Fibroblast of mammary gland (primary cell): ENCODE data around the gene MROH7.

Source experiments
- DNase-seq: peaks from one replicate; pipeline ENCODE4 v3.0.0-alpha.2; 2010; ENCODE audit warnings: low read depth
- H3K4me3 ChIP-seq: 2 replicates; pipeline ENCODE4 v1.5.1; 2011; ENCODE audit warnings: low read depth, mild to moderate bottlenecking, low read length, moderate library complexity; ENCODE audit not compliant: control insufficient read depth
- TF ChIP-seq, protein P1 (sequence below): conservative IDR thresholded peaks from 2 replicates; pipeline ENCODE4 v1.5.1; 2011; ENCODE audit warnings: low read depth, low read length, inconsistent platforms; ENCODE audit not compliant: control insufficient read depth, insufficient read depth

The MROH7 gene

DNA sequence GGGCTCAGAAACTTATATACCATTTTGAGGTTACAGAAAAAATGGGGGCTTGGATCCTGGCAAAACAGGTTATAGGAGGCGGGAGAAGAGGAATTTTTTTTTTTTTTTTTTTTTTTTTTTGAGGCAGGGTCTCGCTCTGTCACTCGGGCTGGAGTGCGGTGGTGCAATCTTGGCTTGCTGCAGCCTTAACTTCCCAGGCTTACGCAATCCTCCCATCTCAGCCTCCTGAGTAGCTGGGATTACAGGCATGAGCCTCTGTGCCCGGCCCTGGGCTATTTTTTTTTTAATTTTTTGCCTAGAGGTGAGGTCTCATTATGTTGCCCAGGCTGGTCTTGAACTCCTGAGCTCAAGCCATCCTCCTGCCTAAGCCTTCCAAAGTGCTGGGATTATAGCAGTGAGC lies 24.7 kb downstream of the MROH7 start:
- TF ChIP-seq, protein P1, sequence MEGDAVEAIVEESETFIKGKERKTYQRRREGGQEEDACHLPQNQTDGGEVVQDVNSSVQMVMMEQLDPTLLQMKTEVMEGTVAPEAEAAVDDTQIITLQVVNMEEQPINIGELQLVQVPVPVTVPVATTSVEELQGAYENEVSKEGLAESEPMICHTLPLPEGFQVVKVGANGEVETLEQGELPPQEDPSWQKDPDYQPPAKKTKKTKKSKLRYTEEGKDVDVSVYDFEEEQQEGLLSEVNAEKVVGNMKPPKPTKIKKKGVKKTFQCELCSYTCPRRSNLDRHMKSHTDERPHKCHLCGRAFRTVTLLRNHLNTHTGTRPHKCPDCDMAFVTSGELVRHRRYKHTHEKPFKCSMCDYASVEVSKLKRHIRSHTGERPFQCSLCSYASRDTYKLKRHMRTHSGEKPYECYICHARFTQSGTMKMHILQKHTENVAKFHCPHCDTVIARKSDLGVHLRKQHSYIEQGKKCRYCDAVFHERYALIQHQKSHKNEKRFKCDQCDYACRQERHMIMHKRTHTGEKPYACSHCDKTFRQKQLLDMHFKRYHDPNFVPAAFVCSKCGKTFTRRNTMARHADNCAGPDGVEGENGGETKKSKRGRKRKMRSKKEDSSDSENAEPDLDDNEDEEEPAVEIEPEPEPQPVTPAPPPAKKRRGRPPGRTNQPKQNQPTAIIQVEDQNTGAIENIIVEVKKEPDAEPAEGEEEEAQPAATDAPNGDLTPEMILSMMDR, result no peak
- DNase-seq, result no peak

GRCh38 chr1:54667797-54668196 lies 26.2 kb downstream of the MROH7 start:
- TF ChIP-seq, protein P1, result no peak
- DNase-seq, result no peak

More for the DNA sequence above, 24.7 kb downstream of the MROH7 start:
- no peak overlapping the region for H3K4me3 ChIP-seq

DNA sequence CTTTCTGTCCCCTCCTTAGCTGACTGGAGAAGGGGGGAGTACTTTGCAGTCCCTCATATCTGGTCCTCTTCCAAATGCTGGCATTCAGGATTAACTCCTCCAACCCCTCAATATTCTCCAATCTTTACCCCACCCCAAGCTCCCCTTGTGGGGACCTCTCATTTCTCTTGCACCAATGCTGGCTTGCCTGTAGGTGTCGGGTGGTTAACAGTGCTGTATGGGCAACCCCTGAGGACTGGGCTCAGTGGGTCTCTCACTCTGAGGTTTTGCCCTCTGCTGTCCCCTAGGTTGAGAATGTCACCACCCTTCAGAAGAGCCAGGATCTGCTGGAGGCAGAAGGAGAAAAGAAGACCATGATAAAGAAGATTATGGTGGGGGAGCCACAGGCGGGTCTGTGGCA lies 27.0 kb downstream of the MROH7 start:
- TF ChIP-seq, protein P1, result no peak
- no peak for DNase-seq
- no peak overlapping the region for H3K4me3 ChIP-seq

More at GRCh38 chr1:54667797-54668196, 26.2 kb downstream of the MROH7 start:
- no peak overlapping the region for H3K4me3 ChIP-seq

DNA sequence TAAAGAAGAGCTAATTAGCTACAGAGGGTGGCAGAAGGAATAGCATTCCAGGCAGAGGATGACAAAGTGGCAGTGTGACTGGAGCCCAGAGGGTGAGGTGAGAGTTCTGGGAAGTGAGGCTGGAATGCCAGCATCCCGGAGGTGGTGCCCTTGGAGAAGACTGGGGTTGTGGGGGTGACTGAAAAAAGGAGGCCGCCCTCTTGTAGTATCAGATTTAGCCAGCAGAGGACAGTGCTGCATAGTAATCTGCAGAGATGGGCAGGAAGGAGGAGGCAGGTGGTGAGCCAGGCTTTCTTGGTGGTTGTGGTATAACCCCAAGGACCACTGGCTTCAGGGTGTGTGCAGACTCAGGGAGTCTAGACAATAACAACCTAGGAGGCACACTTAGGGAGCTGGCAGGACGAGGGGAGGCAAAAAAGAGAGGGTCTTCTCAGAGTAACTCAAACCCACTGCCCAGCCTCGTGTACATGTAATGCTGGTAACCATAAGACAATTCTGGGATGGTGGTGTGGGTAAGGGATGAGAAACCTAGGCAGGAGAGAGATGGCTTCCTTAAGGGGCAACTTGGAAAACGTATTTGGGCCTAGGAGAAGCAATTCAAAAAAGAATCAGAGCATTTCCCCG lies 30.5 kb downstream of the MROH7 start:
- TF ChIP-seq, protein P1, result peak; percentile 94
- no peak overlapping the region for H3K4me3 ChIP-seq
- DNase-seq, result peak; percentile 50

DNA sequence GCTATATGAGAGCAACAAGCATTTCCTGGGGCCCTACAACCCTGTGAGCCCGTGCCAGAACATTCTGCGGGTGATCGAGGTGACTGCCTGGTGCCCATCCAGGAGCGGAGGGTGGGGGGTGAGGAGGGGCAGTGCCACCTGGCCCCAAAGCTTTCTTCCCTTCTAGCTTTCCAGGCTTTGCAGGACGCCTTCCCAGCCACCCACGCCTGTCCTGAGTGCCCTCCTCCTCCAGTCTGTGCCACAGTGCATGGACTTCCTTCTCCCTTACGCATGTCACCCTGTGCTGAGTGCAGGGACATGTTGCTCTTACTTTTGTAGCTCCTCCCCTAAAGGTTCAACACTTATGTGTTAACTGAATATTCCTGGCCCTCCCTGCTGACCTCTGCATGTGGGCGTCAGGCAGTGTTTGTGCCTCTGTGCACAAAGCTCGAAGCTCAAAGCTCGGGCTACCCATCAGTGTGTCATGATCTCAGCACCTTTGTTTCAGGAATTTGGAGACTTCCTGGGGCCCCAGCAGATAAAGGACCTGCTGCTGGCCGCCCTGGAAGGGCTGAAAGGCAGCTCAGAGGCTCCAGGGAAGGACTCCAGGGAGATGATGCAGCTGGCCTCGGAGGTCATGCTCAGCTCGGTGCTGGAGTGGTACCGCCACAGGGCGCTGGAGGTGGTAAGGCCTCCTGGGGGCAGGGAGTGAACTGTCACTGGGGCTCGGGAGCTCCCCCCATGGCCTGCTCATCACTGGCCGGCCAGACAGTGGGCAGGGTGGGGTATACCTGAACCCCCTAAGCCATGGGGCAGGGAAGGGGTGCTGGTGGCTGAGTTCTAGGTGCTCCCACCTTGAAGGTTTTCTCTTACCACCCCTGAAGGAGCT lies 37.4 kb downstream of the MROH7 start:
- H3K4me3 ChIP-seq, result no peak overlapping the region
- no peak for DNase-seq
- TF ChIP-seq, protein P1, result no peak

GRCh38 chr1:54679706-54680105 lies 38.1 kb downstream of the MROH7 start:
- TF ChIP-seq, protein P1, result no peak
- H3K4me3 ChIP-seq, result no peak overlapping the region
- no peak for DNase-seq
